Tibial artery (tissue), 4 donors: ENCODE results near the gene FGF14.

Source experiments
- DNase-seq, 2 donors: peaks; one replicate each; pipeline ENCODE4 v3.0.0-alpha.2; 2019
- H3K27ac ChIP-seq, 2 donors: fragments of 200-600 bp; sonication (generic) in 1 of 2; 1 replicate in 1 of 2; 2 replicates in 1 of 2; pipeline ENCODE4 v1.5.1; 2018 to 2019; ENCODE audit warnings: mild to moderate bottlenecking in 1 of 2
- H3K27me3 ChIP-seq, 2 donors: fragments of 200-600 bp; sonication (generic) in 1 of 2; one replicate each; pipeline versions ENCODE4 v1.5.1 to v1.6.0; 2016 to 2019
- H3K36me3 ChIP-seq, 3 donors: fragments of 200-600 bp; sonication (generic) in 2 of 3; one replicate each; pipeline ENCODE4 v1.5.1; 2016 to 2019; ENCODE audit warnings: mild to moderate bottlenecking in 2 of 3
- H3K4me1 ChIP-seq, 4 donors: fragments of 200-600 bp; sonication (generic) in 2 of 4; 1 replicate in 3 of 4; 2 replicates in 1 of 4; pipeline ENCODE4 v1.5.1; 2016 to 2019
- H3K4me3 ChIP-seq, 2 donors: fragments of 200-600 bp; sonication (generic) in 1 of 2; 1 replicate in 1 of 2; 2 replicates in 1 of 2; pipeline ENCODE4 v1.5.1; 2018 to 2019; ENCODE audit warnings: mild to moderate bottlenecking in 2 of 2
- H3K9me3 ChIP-seq, 3 donors: fragments of 200-600 bp; sonication (generic) in 1 of 3; one replicate each; pipeline ENCODE4 v1.5.1; 2016 to 2019
- CTCF ChIP-seq, 2 experiments: fragments of 200-600 bp in 1 of 2; fragments of 450-650 bp in 1 of 2; IDR thresholded peaks; one replicate each; pipeline ENCODE4 v1.5.1; 2017 to 2019; ENCODE audit warnings: antibody characterized with exemption in 2 of 2, mild to moderate bottlenecking in 1 of 2, moderate library complexity in 1 of 2
- intact Hi-C: fragments of 100-400 bp; cut with DNase I; formaldehyde crosslinking; loops from one replicate; pipeline ENCODE4 v1.15.0; 2023; ENCODE audit warnings: low total_unique reads

FGF14 gene

GRCh38 chr13:102260256-102260655 is 141.6 kb downstream of the FGF14 start:
- H3K9me3 ChIP-seq, result no peaks in the 10 kb centered on the region
- no peak for DNase-seq
- H3K36me3 ChIP-seq, result no peaks in the 10 kb centered on the region
- TF ChIP-seq CTCF (IDR thresholded peaks at IDR 0.05), result no peak
- H3K4me3 ChIP-seq, result no peak overlapping the region
- H3K27me3 ChIP-seq, result no peaks in the 10 kb centered on the region
- intact Hi-C loops, result no loop called here
- H3K4me1 ChIP-seq, result no peaks in the 10 kb centered on the region
- H3K27ac ChIP-seq, result no peak overlapping the region

- H3K4me3 ChIP-seq, result no peak overlapping the region
- intact Hi-C loops, result no loop called here
- H3K4me1 ChIP-seq, result no peaks in the 10 kb centered on the region
- no peak for TF ChIP-seq CTCF (IDR thresholded peaks at IDR 0.05)
- no peak for DNase-seq
- H3K9me3 ChIP-seq, result no peaks in the 10 kb centered on the region
- no peaks in the 10 kb centered on the region for H3K27me3 ChIP-seq
- no peaks in the 10 kb centered on the region for H3K36me3 ChIP-seq
- no peak overlapping the region for H3K27ac ChIP-seq
Measured at GRCh38 chr13:102255409-102255808, 146.4 kb downstream of the FGF14 start.

GRCh38 chr13:102251817-102252216 is 150.0 kb downstream of the FGF14 start:
- H3K27me3 ChIP-seq, result no peaks in the 10 kb centered on the region
- H3K9me3 ChIP-seq, result no peaks in the 10 kb centered on the region
- H3K36me3 ChIP-seq, result no peaks in the 10 kb centered on the region
- no peak overlapping the region for H3K27ac ChIP-seq
- H3K4me3 ChIP-seq, result no peak overlapping the region
- TF ChIP-seq CTCF (IDR thresholded peaks at IDR 0.05), result no peak
- no peaks in the 10 kb centered on the region for H3K4me1 ChIP-seq
- no peak for DNase-seq
- intact Hi-C loops, result no loop called here

- no peak for TF ChIP-seq CTCF (IDR thresholded peaks at IDR 0.05)
- intact Hi-C loops, result no loop called here
- H3K4me1 ChIP-seq, result no peaks in the 10 kb centered on the region
Measured at GRCh38 chr13:102250448-102250847, 151.4 kb downstream of the FGF14 start.

GRCh38 chr13:102244607-102245227 is 157.1 kb downstream of the FGF14 start:
- Histone ChIP-seq H3K27me3 (no peaks in the 10 kb centered on the region), H3K4me1 (no peaks in the 10 kb centered on the region), H3K36me3 (no peaks in the 10 kb centered on the region), H3K9me3 (no peaks in the 10 kb centered on the region), H3K4me3 (no peak overlapping the region), H3K27ac (no peak overlapping the region)
- no peak for TF ChIP-seq CTCF (IDR thresholded peaks at IDR 0.05)
- no peak for DNase-seq
- intact Hi-C loops, result no loop called here

More at GRCh38 chr13:102250448-102250847, 151.4 kb downstream of the FGF14 start:
- no peak overlapping the region for H3K4me3 ChIP-seq
- no peak for DNase-seq
- H3K27ac ChIP-seq, result no peak overlapping the region
- no peaks in the 10 kb centered on the region for H3K27me3 ChIP-seq
- no peaks in the 10 kb centered on the region for H3K9me3 ChIP-seq
- H3K36me3 ChIP-seq, result no peaks in the 10 kb centered on the region

- H3K9me3 ChIP-seq, result no peaks in the 10 kb centered on the region
- TF ChIP-seq CTCF (IDR thresholded peaks at IDR 0.05), result no peak
- H3K36me3 ChIP-seq, result no peaks in the 10 kb centered on the region
- intact Hi-C loops, result no loop called here
- H3K27me3 ChIP-seq, result no peaks in the 10 kb centered on the region
- H3K27ac ChIP-seq, result no peak overlapping the region
- DNase-seq, result no peak
- no peaks in the 10 kb centered on the region for H3K4me1 ChIP-seq
- H3K4me3 ChIP-seq, result no peak overlapping the region
Measured at GRCh38 chr13:102240110-102240509, 161.7 kb downstream of the FGF14 start.
